ENCODE measurements around the gene ZNF333.
"Not testable (repeated sequence)": the region's sequence is repeated elsewhere in the genome, so short reads cannot be mapped to it uniquely, and the experiment has no call there.

The ZNF333 gene

DNA sequence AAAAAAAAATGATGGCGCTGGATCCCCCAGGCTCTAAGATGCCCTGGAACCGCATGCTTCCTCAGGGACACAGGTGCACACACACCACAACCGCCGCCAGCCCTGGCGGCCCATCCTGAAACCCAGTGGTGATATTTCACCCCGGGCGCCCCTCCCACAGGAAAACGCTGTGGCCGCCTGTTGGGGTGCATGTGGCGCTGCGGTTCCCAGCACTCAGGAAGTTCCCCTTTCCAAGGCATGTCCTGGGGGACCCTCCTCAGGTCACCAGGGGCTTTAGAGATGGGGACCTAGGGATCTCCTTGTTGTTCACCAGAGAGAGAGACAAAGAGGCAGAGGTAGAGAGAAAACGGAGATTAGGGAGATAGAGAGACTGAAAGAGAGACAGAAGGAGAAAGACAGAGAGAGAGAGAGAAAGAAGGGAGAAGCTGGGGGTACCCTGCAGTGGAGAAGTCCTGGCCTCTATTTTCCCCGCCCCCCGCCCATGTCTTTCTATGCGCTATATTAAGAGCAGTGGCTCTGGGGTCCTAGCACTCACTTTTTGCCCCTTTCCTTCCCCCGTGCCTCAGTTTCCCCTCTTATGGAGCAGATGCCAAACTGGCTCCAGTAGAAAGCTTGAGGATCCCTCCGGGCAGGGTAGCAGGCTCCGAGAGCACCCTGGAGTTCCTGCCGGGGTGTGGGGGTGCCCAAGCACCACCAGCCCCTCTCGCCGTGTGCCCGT, 86.2 kb downstream of the ZNF333 start:
- Mint-ChIP-seq H3K36me3 (ENCODE audit: insufficient read depth) (peaks cover 14% of the 10 kb centered on the region), H3K27me3 (peaks cover 48 to 50% of the 10 kb centered on the region in 2 donors), H3K27ac (no peak overlapping the region), H3K9me3 (no peaks in the 10 kb centered on the region), H3K4me3 (peak overlapping the region in 1 of 2 donors; percentile 49), H3K4me1 (ENCODE audit: low read depth in 2 of 2) (peaks cover 4 to 8% of the 10 kb centered on the region in 2 donors)
- ATAC-seq (replicated peaks) = peak; percentile 29
- DNase-seq = no peak

GRCh38 chr19:14777645-14778044, 87.8 kb downstream of the ZNF333 start:
- H3K4me3 Mint-ChIP-seq; ATAC-seq (replicated peaks); DNase-seq; H3K9me3 Mint-ChIP-seq; H3K27ac Mint-ChIP-seq; H3K4me1 Mint-ChIP-seq (ENCODE audit: low read depth in 2 of 2): not testable (repeated sequence)
- peaks cover 48 to 50% of the 10 kb centered on the region in 2 donors for H3K27me3 Mint-ChIP-seq
- peaks cover 11% of the 10 kb centered on the region for H3K36me3 Mint-ChIP-seq (ENCODE audit: insufficient read depth)

GRCh38 chr19:14778110-14778845, 88.4 kb downstream of the ZNF333 start, which contains the start of gene ADGRE2:
Gene ADGRE2, minus strand, starts transcription at chr19:14778560. Its CDS starts 1,804 bp downstream, at chr19:14776756.
- not testable (repeated sequence) for H3K27ac Mint-ChIP-seq; DNase-seq; H3K4me1 Mint-ChIP-seq (ENCODE audit: low read depth in 2 of 2); H3K4me3 Mint-ChIP-seq; ATAC-seq (replicated peaks); H3K9me3 Mint-ChIP-seq
- Mint-ChIP-seq H3K27me3 (peaks cover 44 to 54% of the 10 kb centered on the region in 2 donors), H3K36me3 (ENCODE audit: insufficient read depth) (peaks cover 10% of the 10 kb centered on the region)

- Mint-ChIP-seq H3K27ac (no peak overlapping the region), H3K36me3 (ENCODE audit: insufficient read depth) (peaks cover 7% of the 10 kb centered on the region), H3K4me1 (ENCODE audit: low read depth in 2 of 2) (peaks cover 4 to 8% of the 10 kb centered on the region in 2 donors), H3K4me3 (no peak overlapping the region), H3K9me3 (no peaks in the 10 kb centered on the region), H3K27me3 (peaks cover 35 to 46% of the 10 kb centered on the region in 2 donors)
- ATAC-seq (replicated peaks) (no peak), DNase-seq (no peak)
Measured at GRCh38 chr19:14779151-14779550, 89.3 kb downstream of the ZNF333 start.

- not testable (repeated sequence) for ATAC-seq (replicated peaks); H3K36me3 Mint-ChIP-seq (ENCODE audit: insufficient read depth); H3K9me3 Mint-ChIP-seq; DNase-seq; H3K4me3 Mint-ChIP-seq; H3K27ac Mint-ChIP-seq
- Mint-ChIP-seq H3K27me3 (peaks cover 49 to 51% of the 10 kb centered on the region in 2 donors), H3K4me1 (ENCODE audit: low read depth in 2 of 2) (peaks cover 4 to 16% of the 10 kb centered on the region in 2 donors)
Measured at GRCh38 chr19:14780622-14781225, 90.9 kb downstream of the ZNF333 start.

DNA sequence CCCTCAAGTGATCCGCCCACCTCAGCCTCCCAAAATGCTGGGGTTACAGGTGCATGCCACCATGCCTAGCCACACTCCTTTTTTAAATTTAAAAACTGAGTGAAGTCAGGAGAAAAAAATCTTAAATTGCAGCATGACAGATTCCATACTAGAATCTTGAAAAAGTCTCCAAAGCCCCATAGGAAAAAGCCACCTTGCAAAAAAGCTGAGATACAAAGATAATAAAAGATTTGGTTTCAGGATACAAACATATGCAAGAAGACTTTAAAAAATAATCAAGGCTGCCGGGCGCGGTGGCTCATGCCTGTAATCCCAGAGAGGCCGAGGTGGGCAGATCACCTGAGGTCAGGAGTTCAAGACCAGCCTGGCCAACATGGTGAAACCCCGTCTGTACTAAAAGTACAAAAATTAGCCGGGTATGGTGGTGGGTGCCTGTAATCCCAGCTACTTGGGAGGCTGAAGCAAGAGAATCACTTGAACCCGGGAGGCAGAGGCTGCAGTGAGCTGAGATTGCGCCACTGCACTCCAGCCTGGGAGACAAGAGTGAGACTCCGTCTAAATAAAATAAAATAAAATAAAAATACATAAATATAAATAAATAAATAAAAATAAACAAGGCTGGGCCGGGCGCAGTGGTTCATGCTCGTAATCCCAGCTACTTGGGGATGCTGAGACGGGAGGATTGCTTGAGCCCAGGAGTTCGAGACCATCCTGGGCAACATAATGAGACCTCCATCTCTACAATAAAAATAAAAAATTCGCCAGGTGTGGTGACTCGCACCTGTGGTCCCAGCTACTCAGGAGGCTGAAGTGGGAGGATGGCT, 92.1 kb downstream of the ZNF333 start:
- H3K27ac Mint-ChIP-seq; ATAC-seq (replicated peaks); H3K36me3 Mint-ChIP-seq (ENCODE audit: insufficient read depth); DNase-seq; H3K4me3 Mint-ChIP-seq; H3K9me3 Mint-ChIP-seq: not testable (repeated sequence)
- Mint-ChIP-seq H3K4me1 (ENCODE audit: low read depth in 2 of 2) (peaks cover 0 to 20% of the 10 kb centered on the region in 2 donors), H3K27me3 (peaks cover 39 to 56% of the 10 kb centered on the region in 2 donors)

DNA sequence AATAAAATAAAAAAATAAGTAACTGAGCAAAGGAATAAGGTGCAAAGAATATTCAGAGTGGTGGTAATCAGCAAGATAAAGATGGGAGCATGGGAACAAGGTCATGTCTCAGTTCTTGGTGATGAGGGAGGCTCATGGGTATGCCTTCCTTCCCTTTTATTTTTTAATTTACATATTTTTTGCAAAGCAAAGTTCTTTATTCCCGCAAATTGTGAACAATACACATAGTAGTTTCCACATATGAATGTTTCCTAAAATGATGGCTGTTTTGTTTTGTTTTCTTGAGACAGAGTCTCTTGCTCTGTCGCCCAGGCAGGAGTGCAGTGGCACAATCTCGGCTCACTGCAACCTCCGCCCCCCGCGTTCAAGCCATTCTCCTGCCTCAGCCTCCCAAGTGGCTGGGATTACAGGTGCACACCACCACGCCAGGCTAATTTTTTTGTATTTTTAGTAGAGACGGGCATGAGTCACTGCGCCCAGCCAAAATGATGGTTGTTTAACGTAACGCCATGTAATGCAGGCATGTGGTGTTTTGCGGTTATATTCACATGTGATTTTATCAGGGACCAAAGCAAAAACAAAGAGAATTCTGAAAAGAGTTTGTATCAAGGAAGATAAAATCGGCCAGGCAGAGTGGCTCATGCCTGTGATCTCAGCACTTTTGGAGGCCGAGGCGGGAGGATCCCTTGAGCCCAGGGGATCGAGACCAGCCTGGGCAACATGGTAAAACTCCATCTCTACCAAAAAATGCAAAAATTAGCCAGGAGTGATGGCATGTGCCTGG, 93.0 kb downstream of the ZNF333 start:
- Mint-ChIP-seq H3K9me3 (no peaks in the 10 kb centered on the region), H3K4me1 (ENCODE audit: low read depth in 2 of 2) (peaks cover 0 to 18% of the 10 kb centered on the region in 2 donors)

More for the DNA sequence above, 93.0 kb downstream of the ZNF333 start:
- Mint-ChIP-seq H3K4me3 (no peak overlapping the region), H3K36me3 (ENCODE audit: insufficient read depth) (peaks cover 4% of the 10 kb centered on the region), H3K27me3 (peaks cover 32 to 50% of the 10 kb centered on the region in 2 donors), H3K27ac (no peak overlapping the region)
- no peak for DNase-seq
- ATAC-seq (replicated peaks) = no peak

Measured in effector memory CD8-positive, alpha-beta T cell (primary cell).